Measurements from ENCODE around the gene RNF25.
"Not testable (repeated sequence)": the region's sequence is repeated elsewhere in the genome, so short reads cannot be mapped to it uniquely, and the experiment has no call there.

RNF25 gene

GRCh38 chr2:218710687-218711549, 39.1 kb upstream of the RNF25 start, which contains the start of gene TTLL4:
Gene TTLL4, plus strand, starts transcription at chr2:218710835. Its CDS starts 26,842 bp downstream, at chr2:218737677.
- no peaks in the 10 kb centered on the region for H3K9me3 ChIP-seq (ENCODE audit: control insufficient read depth, low read length)
- peaks cover 31% of the 10 kb centered on the region for H3K36me3 ChIP-seq (ENCODE audit: control insufficient read depth, insufficient read depth, low read length)
- peak within 1 kb of the TSS; percentile 81 for H3K27ac ChIP-seq (ENCODE audit: low read depth, low read length, severe bottlenecking)
- WGBS, 2 experiments (ENCODE audit: insufficient coverage in 2 of 2): 0% methylated on average over 63 to 74 of the region's 74 CpGs
- peaks cover 6% of the 10 kb centered on the region for H3K4me1 ChIP-seq (ENCODE audit: control insufficient read depth, insufficient read depth, low read length, poor library complexity, severe bottlenecking)
- peak within 1 kb of the TSS; percentile 99 for H3K4me3 ChIP-seq (ENCODE audit: extremely low read depth, insufficient read depth, low read length, poor library complexity, severe bottlenecking)

GRCh38 chr2:218710334-218710686, 38.5 kb upstream of the RNF25 start:
- H3K4me1 ChIP-seq (ENCODE audit: control insufficient read depth, insufficient read depth, low read length, poor library complexity, severe bottlenecking): peaks cover 11% of the 10 kb centered on the region
- 62 to 64% methylated on average over 14 of the region's 14 CpGs for WGBS, 2 experiments (ENCODE audit: insufficient coverage in 2 of 2)
- H3K36me3 ChIP-seq (ENCODE audit: control insufficient read depth, insufficient read depth, low read length): peaks cover 24% of the 10 kb centered on the region
- no peaks in the 10 kb centered on the region for H3K9me3 ChIP-seq (ENCODE audit: control insufficient read depth, low read length)
- no peak overlapping the region for H3K27ac ChIP-seq (ENCODE audit: low read depth, low read length, severe bottlenecking)
- peak overlapping the region; percentile 99 for H3K4me3 ChIP-seq (ENCODE audit: extremely low read depth, insufficient read depth, low read length, poor library complexity, severe bottlenecking)

DNA sequence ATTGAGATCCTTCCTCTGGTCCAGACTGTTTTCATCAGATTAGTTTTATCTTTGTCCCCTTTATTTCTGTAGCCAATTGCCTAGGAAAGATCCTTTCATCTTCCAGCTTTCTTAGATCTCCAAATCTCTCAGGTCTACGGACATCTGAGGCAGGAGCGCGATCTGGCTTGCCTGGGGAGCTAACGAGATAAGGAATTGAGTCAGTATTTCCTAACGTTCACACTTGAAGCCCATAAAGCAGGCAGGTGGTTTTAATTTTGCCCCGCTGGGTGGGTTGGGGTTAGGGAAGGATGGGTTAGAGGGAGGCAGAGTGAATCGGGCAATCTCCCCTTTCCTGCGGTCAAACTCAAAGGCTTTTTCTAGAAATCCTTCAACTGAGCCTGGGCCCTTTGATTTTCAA, 38.1 kb upstream of the RNF25 start:
- peaks cover 11% of the 10 kb centered on the region for H3K4me1 ChIP-seq (ENCODE audit: control insufficient read depth, insufficient read depth, low read length, poor library complexity, severe bottlenecking)
- H3K4me3 ChIP-seq (ENCODE audit: extremely low read depth, insufficient read depth, low read length, poor library complexity, severe bottlenecking): no peak overlapping the region
- peaks cover 21% of the 10 kb centered on the region for H3K36me3 ChIP-seq (ENCODE audit: control insufficient read depth, insufficient read depth, low read length)
- 86 to 95% methylated on average over 5 to 8 of the region's 8 CpGs for WGBS, 2 experiments (ENCODE audit: insufficient coverage in 2 of 2)
- no peaks in the 10 kb centered on the region for H3K9me3 ChIP-seq (ENCODE audit: control insufficient read depth, low read length)
- no peak overlapping the region for H3K27ac ChIP-seq (ENCODE audit: low read depth, low read length, severe bottlenecking)

GRCh38 chr2:218708086-218708485, 36.3 kb upstream of the RNF25 start:
- H3K4me3 ChIP-seq (ENCODE audit: extremely low read depth, insufficient read depth, low read length, poor library complexity, severe bottlenecking): no peak overlapping the region
- peaks cover 11% of the 10 kb centered on the region for H3K4me1 ChIP-seq (ENCODE audit: control insufficient read depth, insufficient read depth, low read length, poor library complexity, severe bottlenecking)
- 83 to 100% methylated on average over 2 to 4 of the region's 4 CpGs for WGBS, 2 experiments (ENCODE audit: insufficient coverage in 2 of 2)
- H3K27ac ChIP-seq (ENCODE audit: low read depth, low read length, severe bottlenecking): no peak overlapping the region
- H3K9me3 ChIP-seq (ENCODE audit: control insufficient read depth, low read length): no peaks in the 10 kb centered on the region
- peaks cover 10% of the 10 kb centered on the region for H3K36me3 ChIP-seq (ENCODE audit: control insufficient read depth, insufficient read depth, low read length)

GRCh38 chr2:218703341-218703740, 31.5 kb upstream of the RNF25 start:
- Histone ChIP-seq H3K9me3 (ENCODE audit: control insufficient read depth, low read length) (no peaks in the 10 kb centered on the region), H3K4me1 (ENCODE audit: control insufficient read depth, insufficient read depth, low read length, poor library complexity, severe bottlenecking) (peaks cover 11% of the 10 kb centered on the region), H3K27ac (ENCODE audit: low read depth, low read length, severe bottlenecking) (no peak overlapping the region), H3K4me3 (ENCODE audit: extremely low read depth, insufficient read depth, low read length, poor library complexity, severe bottlenecking) (no peak overlapping the region), H3K36me3 (ENCODE audit: control insufficient read depth, insufficient read depth, low read length) (peaks cover 20% of the 10 kb centered on the region)
- WGBS, 2 experiments (ENCODE audit: insufficient coverage in 2 of 2): 86 to 91% methylated on average over 4 of the region's 4 CpGs

GRCh38 chr2:218701806-218702205, 30.0 kb upstream of the RNF25 start:
- Histone ChIP-seq H3K27ac (ENCODE audit: low read depth, low read length, severe bottlenecking) (no peak overlapping the region), H3K4me1 (ENCODE audit: control insufficient read depth, insufficient read depth, low read length, poor library complexity, severe bottlenecking) (peaks cover 11% of the 10 kb centered on the region), H3K36me3 (ENCODE audit: control insufficient read depth, insufficient read depth, low read length) (peaks cover 31% of the 10 kb centered on the region), H3K4me3 (ENCODE audit: extremely low read depth, insufficient read depth, low read length, poor library complexity, severe bottlenecking) (no peak overlapping the region), H3K9me3 (ENCODE audit: control insufficient read depth, low read length) (no peaks in the 10 kb centered on the region)
- WGBS, 2 experiments (ENCODE audit: insufficient coverage in 2 of 2): 100% methylated on average over 1 of the region's 2 CpGs; no CpG with 5 or more reads in 1 of the 2 experiments

DNA sequence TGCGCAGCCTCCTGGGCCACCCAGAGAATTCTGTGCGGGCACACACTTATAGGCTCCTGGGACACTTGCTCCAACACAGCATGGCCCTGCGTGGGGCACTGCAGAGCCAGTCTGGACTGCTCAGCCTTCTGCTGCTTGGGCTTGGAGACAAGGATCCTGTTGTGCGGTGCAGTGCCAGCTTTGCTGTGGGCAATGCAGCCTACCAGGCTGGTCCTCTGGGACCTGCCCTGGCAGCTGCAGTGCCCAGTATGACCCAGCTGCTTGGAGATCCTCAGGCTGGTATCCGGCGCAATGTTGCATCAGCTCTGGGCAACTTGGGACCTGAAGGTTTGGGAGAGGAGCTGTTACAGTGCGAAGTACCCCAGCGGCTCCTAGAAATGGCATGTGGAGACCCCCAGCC, 27.1 kb upstream of the RNF25 start:
- H3K9me3 ChIP-seq (ENCODE audit: control insufficient read depth, low read length): no peaks in the 10 kb centered on the region
- no peak overlapping the region for H3K27ac ChIP-seq (ENCODE audit: low read depth, low read length, severe bottlenecking)
- peaks cover 44% of the 10 kb centered on the region for H3K36me3 ChIP-seq (ENCODE audit: control insufficient read depth, insufficient read depth, low read length)
- no peak overlapping the region for H3K4me3 ChIP-seq (ENCODE audit: extremely low read depth, insufficient read depth, low read length, poor library complexity, severe bottlenecking)
- WGBS, 2 experiments (ENCODE audit: insufficient coverage in 2 of 2): 96 to 97% methylated on average over 8 of the region's 8 CpGs
- peaks cover 10% of the 10 kb centered on the region for H3K4me1 ChIP-seq (ENCODE audit: control insufficient read depth, insufficient read depth, low read length, poor library complexity, severe bottlenecking)

- 86% methylated on average over 1 of the region's 3 CpGs; no CpG with 5 or more reads in 1 of the 2 experiments for WGBS, 2 experiments (ENCODE audit: insufficient coverage in 2 of 2)
- Histone ChIP-seq H3K4me3 (ENCODE audit: extremely low read depth, insufficient read depth, low read length, poor library complexity, severe bottlenecking) (no peak overlapping the region), H3K4me1 (ENCODE audit: control insufficient read depth, insufficient read depth, low read length, poor library complexity, severe bottlenecking) (peaks cover 13% of the 10 kb centered on the region), H3K9me3 (ENCODE audit: control insufficient read depth, low read length) (no peaks in the 10 kb centered on the region), H3K27ac (ENCODE audit: low read depth, low read length, severe bottlenecking) (peak overlapping the region; percentile 32), H3K36me3 (ENCODE audit: control insufficient read depth, insufficient read depth, low read length) (peaks cover 73% of the 10 kb centered on the region)
Measured at GRCh38 chr2:218694405-218695145, 22.8 kb upstream of the RNF25 start.

DNA sequence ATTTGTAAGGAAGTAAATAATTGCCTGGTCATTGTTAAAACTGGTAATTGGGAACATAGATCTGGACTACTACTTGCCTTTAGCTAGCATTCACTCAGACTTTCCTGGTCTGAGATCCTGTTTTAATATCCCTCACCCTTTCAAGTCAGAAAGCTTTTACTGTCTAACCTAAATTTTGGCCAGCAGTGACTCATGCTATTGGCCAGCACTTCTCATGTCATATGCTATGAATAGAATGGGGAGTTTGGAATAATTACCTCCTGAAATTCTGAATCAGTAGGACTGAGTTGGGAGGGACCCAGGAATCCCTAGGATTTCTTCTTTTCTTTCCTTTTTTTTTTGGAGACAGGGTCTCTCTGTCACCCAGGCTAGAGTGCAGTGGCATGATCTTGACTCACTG, 19.4 kb upstream of the RNF25 start:
- Histone ChIP-seq H3K4me3 (ENCODE audit: extremely low read depth, insufficient read depth, low read length, poor library complexity, severe bottlenecking) (no peak overlapping the region), H3K36me3 (ENCODE audit: control insufficient read depth, insufficient read depth, low read length) (peaks cover 57% of the 10 kb centered on the region), H3K9me3 (ENCODE audit: control insufficient read depth, low read length) (no peaks in the 10 kb centered on the region), H3K4me1 (ENCODE audit: control insufficient read depth, insufficient read depth, low read length, poor library complexity, severe bottlenecking) (peaks cover 13% of the 10 kb centered on the region), H3K27ac (ENCODE audit: low read depth, low read length, severe bottlenecking) (no peak overlapping the region)

- not testable (repeated sequence) for H3K27ac ChIP-seq (ENCODE audit: low read depth, low read length, severe bottlenecking); H3K4me3 ChIP-seq (ENCODE audit: extremely low read depth, insufficient read depth, low read length, poor library complexity, severe bottlenecking); H3K4me1 ChIP-seq (ENCODE audit: control insufficient read depth, insufficient read depth, low read length, poor library complexity, severe bottlenecking); H3K9me3 ChIP-seq (ENCODE audit: control insufficient read depth, low read length)
- H3K36me3 ChIP-seq (ENCODE audit: control insufficient read depth, insufficient read depth, low read length): peaks cover 50% of the 10 kb centered on the region
- 33% methylated on average over 3 of the region's 5 CpGs; no CpG with 5 or more reads in 1 of the 2 experiments for WGBS, 2 experiments (ENCODE audit: insufficient coverage in 2 of 2)
Measured at GRCh38 chr2:218687400-218688060, 15.7 kb upstream of the RNF25 start.
